Stimulated activated CD8-positive, alpha-beta memory T cell treated with anti-CD3 and anti-CD28 coated beads, Interleukin-12 subunit alpha, Interleukin-12 subunit beta, amount 100 ng/mL, for 24 hours (primary cell): Measurements from ENCODE around the gene ARHGAP11A.
"Not testable (repeated sequence)": the region's sequence is repeated elsewhere in the genome, so short reads cannot be mapped to it uniquely, and the experiment has no call there.

Experiments used
- DNase-seq: peaks from one replicate; pipeline ENCODE4 v3.0.0-alpha.2; 2020; ENCODE audit errors: extremely low read depth

The ARHGAP11A gene, protein sequence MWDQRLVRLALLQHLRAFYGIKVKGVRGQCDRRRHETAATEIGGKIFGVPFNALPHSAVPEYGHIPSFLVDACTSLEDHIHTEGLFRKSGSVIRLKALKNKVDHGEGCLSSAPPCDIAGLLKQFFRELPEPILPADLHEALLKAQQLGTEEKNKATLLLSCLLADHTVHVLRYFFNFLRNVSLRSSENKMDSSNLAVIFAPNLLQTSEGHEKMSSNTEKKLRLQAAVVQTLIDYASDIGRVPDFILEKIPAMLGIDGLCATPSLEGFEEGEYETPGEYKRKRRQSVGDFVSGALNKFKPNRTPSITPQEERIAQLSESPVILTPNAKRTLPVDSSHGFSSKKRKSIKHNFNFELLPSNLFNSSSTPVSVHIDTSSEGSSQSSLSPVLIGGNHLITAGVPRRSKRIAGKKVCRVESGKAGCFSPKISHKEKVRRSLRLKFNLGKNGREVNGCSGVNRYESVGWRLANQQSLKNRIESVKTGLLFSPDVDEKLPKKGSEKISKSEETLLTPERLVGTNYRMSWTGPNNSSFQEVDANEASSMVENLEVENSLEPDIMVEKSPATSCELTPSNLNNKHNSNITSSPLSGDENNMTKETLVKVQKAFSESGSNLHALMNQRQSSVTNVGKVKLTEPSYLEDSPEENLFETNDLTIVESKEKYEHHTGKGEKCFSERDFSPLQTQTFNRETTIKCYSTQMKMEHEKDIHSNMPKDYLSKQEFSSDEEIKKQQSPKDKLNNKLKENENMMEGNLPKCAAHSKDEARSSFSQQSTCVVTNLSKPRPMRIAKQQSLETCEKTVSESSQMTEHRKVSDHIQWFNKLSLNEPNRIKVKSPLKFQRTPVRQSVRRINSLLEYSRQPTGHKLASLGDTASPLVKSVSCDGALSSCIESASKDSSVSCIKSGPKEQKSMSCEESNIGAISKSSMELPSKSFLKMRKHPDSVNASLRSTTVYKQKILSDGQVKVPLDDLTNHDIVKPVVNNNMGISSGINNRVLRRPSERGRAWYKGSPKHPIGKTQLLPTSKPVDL

DNA sequence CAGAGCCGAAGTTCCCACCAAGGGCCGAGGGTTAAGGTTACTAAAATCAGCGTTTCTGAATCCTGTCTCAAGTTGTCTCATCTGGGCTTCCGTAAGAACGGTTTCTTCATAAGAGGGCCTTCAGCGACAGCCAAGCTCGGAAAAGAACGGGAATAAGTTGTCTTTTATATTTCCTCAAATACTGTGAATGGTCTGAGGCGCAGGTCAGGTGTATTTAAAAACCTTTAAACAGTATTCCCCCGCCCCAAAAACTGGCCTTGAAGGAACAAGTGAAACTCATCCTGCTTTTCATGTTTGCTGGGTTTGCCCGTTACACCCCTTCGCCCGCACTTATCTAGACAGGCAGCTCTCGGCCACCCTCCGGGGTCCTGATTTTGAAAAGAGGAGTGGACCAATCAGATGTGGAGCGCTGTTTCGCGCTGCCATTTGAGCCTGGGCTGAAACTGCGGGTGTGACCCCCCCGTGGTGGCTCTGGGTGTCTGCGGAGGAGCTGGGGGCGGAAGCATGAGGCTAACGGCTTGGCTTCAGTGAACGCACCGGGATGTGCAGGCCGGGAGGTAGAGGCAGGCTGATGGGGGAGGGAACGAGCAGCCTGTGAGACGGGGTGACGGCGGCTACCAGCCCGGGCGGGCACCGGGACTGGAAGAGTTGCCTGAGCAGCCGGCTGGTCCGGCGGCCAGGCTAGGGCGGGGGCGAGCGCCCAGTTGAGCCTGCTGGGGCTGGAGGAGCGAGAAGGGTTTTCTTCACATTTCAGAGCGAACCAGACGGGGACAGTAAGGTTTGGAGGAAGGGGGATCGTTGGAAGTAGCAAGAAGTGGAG is at the start of gene ARHGAP11A:
Gene ARHGAP11A, plus strand, starts transcription at position 454 of the 820 bp plus-strand sequence. CDS start 708 bp downstream, outside the sequence.
- DNase-seq, result peak; percentile 67

DNA sequence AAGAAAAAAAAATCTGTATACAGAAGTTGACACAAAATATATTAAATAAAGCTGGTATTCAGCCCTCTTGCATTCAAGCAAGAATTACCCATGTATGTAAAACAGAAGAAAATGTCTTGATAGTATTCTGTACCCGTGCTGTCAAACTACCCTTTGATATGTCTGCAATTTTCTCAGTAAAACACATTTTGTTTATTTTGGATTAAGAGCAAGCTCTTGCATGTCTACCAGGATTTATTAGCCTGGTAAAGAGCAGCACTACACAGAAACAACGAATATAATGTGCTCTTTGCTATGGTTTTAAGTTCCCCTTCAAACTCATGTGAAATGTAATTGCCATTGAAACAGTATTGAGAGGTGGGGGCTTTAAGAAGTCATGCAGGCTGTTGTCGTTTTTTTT is 46.3 kb upstream of the ARHGAP11A start:
- not testable (repeated sequence) for DNase-seq

DNA sequence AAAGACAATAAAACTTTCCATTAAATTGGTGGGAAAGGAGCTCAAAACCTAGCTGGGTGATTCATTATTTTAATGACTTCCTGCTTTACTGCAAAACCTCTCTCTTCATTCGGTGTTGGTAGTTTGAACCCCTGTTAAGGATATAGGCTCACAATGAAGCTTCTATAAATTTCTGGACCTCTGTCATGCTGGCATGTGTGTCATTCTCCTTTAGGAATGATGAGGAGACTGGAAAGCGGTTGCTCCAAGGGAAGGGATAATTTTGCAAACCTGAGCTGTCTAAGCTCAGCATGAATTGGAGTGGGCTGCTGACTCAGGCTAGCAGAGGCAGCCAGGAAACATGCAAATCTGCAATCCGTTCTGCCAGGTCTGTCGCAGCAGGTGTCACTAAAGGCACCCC is 36.8 kb upstream of the ARHGAP11A start:
- DNase-seq, result not testable (repeated sequence)

DNA sequence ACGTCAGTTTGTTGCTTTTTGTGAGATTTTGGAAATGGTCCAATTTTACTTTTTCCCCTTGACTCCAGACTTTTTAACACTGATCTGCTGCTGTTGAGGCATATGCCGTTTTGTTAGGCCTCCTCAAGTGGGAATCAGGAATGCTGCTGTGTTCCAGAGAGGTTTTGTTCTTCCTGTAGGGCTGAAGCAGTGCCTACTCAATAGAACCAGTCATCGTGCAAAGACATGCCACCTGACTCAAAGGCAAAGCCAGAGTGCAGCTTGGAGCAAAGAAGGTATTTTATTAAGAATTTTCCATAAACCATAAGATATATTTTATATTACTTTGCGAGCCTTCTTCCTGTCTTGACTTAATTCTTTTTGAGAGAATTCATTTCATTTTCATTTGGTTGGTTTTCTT is 29.5 kb upstream of the ARHGAP11A start:
- not testable (repeated sequence) for DNase-seq

DNA sequence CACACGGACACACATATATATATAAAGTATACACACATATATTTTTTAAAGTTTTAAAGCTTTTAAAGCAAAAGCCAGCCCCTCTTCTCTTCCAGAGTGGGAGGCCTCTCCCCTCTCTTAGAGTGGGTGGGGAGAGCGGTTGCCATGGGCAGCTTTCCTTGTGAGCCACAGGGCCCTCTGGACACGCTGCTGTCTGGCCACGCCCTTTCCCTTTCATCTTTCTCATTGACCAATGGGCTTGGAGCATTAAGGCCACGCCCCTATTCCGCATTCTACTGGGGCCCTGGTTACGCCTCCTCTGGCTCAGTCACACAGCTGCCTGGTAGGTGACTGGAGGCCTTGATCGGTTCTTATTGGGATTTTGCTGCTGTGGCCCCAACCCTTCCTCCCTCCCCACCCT is 22.2 kb upstream of the ARHGAP11A start, which contains the start of gene GOLGA8N:
Gene GOLGA8N, plus strand, starts transcription at position 306 of the 400 bp plus-strand sequence.
- not testable (repeated sequence) for DNase-seq

DNA sequence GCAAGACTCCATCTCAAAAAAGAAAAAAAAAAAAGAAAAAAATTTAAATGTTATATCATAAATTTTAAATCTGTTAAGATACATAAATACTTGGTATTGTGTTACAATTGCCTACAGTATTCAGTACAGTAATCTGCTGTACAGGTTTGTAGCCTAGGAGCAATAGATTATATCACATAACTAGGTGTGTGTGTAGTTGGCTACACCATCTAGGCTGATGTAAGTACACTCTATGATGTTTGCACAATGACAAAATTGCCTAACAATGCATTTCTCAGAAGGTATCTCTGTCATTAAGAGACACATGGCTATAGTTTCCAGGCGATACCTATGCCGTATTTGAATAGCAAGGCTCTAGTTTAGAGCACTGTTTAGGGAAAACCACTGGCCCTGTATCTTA is 5.8 kb upstream of the ARHGAP11A start:
- DNase-seq, result not testable (repeated sequence)

DNA sequence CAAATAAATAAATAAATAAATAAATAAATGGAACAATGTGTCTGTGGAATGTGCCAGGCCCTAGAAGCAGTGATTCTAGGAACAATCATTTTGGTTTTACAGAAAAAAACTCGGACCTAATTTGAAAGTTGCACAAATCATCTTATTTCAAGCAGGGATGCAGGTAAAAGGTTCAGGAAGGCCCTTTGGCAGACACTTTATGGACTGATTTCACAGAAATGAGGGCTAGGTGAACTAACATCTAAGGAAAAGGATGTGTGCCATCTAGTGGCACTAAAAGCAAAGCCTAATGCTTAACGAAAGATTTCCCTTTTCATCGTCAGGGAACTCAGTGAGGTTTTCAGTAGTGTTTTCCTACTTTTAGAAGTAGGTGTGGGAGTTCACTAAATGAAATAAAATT is 4.6 kb upstream of the ARHGAP11A start:
- DNase-seq, result not testable (repeated sequence)

DNA sequence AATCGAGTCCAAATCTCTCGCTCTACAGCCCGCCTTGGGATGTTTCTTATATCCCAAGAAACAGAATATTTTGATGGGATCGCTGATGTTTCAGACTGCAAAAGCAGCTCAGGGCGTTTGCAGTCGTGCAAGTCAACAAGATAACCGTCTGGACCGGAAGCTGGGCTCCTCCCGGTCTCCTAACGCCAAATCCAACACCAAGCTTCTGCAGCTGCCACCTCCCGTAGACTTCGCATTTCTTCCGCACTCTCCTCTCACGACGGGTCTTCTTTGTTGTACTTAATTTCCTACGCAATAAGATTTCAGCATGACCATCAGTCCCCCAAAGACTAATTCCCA is 623 bp upstream of the ARHGAP11A start:
- not testable (repeated sequence) for DNase-seq

DNA sequence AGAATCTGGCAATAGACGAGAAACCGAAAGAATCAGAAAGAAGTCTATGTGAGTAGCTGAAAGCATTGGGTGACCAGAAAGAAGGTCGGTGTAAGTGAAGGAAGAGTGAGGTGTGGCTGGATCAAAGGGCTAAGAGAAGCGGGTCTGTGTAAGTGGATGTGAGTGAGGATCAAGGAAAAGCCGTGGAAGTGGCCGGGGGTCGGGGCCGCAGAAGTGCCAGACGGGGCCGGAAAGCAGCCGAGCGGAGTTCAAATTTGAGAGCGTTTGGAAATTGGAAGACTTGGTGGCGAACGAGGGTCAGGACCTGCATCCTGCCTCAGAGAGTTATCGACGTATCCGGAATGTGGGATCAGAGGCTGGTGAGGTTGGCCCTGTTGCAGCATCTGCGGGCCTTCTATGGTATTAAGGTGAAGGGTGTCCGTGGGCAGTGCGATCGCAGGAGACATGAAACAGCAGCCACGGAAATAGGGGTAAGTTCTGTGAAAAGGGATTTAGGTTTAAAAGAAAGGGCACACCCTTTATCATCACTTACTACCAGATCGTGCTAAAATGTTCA is 645 bp downstream of the ARHGAP11A start:
- not testable (repeated sequence) for DNase-seq

DNA sequence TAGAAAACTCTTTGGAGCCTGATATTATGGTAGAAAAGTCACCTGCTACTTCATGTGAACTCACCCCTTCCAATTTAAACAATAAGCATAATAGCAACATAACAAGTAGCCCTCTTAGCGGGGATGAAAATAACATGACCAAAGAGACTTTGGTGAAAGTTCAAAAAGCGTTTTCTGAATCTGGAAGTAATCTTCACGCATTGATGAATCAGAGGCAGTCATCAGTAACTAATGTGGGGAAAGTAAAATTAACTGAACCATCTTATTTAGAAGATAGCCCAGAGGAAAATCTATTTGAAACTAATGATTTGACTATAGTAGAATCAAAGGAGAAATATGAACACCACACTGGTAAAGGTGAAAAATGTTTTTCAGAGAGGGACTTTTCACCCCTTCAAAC is 21.1 kb downstream of the ARHGAP11A start:
- DNase-seq, result no peak

DNA sequence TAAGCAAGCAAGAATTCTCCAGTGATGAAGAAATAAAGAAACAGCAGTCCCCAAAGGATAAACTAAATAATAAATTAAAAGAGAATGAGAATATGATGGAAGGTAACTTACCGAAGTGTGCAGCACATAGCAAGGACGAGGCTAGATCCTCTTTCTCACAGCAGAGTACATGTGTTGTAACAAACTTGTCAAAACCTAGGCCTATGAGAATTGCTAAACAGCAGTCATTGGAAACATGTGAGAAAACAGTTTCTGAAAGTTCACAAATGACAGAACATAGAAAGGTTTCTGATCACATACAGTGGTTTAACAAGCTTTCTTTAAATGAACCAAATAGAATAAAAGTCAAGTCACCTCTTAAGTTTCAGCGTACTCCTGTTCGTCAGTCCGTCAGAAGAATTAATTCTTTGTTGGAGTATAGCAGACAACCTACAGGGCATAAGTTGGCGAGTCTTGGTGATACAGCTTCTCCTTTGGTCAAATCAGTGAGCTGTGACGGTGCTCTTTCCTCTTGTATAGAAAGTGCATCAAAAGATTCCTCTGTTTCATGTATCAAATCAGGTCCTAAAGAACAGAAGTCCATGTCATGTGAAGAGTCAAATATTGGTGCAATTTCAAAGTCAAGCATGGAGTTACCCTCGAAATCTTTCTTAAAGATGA is 21.7 kb downstream of the ARHGAP11A start:
- no peak for DNase-seq

DNA sequence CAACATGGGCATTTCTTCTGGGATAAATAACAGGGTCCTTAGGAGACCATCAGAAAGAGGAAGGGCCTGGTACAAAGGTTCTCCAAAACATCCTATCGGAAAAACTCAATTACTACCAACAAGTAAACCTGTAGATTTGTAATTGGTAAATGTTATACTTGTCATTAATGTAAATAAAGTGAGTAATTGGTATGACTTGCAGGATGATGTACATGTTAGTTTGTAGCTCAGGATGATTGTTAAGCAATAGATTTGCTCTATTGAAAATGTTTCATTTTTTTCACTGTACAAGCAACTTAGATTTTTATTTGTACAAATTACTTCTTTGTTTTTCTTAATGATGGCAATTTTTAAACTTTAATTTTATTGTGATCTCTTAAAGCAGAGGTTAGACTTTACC is 22.4 kb downstream of the ARHGAP11A start:
- no peak for DNase-seq

DNA sequence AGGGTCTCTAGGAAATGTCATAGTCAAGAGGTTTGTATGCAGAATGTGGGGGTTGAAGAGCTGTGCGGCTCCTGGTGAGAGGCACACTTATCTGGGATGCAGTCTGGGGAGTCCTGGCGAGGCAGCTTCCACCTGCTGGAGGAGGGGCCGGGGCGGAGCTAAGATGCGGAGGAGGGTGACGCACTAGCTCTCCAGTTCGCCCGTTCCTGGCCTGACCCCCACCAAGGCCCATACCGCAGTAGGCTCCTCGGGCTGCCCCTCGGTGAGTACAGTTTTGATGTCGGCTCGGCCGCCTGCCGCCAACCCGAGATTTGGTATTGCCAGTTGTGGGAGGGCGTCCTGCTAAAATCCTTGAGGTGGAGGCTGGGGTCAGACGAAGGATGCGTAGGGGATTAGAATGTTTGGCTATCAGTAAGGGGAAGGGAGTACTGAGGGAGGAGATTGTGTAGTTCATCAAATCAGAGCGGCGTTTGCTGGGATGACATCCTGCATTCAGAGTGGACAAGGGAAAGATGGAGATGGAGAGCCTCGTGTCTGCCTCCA is 26.3 kb downstream of the ARHGAP11A start, which contains the start of gene SCG5:
Gene SCG5, plus strand, starts transcription at position 194 of the 543 bp plus-strand sequence. CDS start 1,883 bp downstream, outside the sequence.
- no peak for DNase-seq

DNA sequence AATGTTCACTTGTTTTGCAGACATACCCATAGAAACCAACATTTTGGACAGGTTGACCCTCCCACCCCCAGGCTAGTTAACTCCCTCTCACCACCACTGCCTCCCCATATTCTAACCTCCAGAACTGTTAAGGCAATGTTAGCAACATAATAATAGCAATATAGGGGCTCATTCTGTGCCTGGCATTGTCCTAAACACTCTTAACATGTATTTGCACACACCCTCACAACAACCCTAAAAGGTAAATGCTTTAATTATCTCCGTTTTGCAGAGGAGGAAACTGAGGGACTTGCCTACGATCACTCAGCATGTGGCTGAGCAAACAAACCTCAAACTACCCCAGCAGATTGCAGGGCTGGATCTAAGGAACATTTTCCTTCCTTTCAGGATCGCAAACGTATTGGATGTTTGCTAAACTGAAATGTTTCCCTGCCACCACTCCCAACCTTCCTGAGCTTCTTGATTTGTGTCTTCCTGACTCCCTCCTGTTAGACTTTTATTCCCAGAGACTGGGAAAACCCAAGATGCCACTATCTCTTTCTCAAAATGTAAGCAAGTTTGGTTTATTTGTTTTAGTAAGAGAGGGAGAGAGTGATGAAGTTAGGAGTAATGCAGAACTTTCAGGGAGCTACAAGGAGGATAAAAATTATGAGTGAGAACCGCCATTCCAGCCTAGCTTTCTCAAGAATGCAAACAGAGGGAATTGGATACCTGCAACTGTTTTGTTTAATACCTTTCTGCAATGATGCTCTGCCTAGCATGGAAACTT is 27.5 kb downstream of the ARHGAP11A start:
- DNase-seq, result no peak

DNA sequence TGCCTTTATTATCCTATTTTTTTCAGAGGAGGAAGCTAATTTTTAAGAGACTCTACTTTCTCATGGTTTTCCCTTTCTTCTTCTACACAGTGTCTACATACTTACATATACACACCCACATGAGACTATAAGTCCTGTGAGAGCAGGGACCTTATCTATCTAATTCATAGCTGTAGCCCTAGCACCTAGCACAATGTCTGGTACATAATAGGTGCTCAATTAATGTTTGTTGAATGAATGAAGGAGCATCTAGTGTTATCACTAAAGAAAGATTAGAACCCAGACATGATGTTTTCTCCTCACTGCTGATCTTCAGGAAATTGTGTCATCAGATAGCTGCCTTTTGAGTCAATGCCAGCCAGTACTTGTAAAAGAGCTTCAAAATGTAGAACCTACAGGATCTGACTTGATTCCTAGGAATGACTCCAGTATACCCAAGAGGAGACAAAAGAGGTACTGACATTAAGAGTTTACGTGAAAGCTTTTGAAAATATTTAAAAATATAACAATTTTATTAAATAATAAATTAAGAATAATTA is 28.7 kb downstream of the ARHGAP11A start:
- DNase-seq, result no peak

DNA sequence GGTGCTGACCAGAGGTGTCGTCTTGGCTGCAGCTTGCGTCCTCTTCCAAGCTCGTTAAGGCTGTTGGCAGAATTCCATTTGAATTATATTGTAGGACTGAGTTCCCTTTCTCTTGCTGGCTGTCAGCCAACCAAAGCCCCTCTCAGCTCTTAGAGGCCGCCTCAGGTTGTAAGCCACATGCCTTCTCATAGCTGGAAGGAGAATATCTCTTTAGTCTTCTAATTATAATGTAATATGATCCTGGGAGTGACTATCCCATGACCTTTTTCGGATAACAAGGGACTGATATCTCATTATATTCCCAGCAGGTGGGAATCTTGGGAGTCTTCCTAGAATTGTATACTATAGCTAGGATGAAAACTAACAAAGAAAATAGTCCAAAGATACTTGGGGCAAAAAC is 31.0 kb downstream of the ARHGAP11A start:
- no peak for DNase-seq

DNA sequence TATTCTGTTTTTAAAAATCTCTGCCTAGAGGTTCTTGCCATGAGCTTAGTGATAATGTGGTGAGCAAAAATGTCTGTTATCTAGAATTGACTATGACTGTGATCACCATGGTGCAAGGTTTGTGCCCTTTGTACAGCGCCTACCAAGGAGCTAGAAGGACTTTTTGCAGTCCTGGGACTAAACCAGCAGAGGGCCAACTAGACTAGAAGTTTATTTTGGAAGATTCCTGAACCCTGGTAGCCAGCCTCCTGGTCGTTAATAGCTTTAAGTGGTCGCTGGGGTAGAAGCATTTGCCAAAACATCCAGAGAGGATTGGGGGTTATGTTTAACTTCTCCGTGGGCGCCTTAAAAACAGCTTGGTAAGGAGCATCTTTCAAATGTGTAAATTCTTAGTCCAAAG is 34.0 kb downstream of the ARHGAP11A start:
- DNase-seq, result no peak

DNA sequence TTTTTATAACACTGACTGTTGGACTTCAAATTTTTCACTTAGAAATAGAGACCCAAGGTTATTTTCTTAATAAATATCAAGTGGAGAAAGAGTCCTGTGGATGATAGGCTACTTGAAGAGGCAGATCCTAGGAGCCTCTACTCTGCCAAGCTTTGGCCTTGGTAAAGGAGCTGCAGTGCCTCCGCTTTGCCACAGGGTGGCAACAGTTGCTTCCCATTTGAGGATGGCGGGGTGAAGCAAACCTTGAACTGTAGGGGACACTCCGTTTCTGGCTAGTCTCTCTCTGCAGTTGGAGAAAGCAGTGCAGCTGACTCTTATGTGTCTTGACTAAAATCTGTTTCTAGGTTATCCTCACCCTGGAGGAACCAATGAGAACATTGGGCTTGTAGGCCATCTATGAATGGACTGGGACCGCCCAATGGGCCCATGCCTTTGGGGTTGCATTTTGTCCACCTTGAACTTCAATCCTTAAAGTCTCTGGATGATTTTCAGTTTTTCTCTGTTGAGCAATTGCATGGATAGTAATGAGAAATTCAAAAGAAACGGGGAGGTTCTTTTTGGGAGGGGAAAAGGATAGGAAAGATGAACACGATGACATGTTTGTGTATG is 36.0 kb downstream of the ARHGAP11A start:
- DNase-seq, result peak; percentile 1

DNA sequence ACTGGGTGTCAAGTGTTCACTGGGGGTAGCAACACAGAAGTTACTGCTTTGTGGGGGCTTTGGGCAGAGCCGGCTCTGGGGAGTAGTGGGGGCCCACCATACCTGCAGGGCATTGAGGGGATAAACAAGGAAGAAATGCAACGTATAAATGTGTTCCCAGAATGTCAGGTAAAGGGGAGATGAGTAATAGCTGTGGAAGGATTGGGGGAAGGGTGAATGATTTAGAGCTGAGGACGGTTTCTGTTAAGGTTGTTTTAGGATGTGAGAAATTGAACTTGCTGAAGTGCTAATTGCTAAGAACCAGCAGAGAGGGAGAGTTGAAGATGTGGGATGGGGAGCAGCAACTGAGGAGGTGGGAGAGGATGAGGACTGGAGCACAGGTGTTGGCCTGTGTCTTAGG is 36.9 kb downstream of the ARHGAP11A start:
- DNase-seq, result no peak
